ENCODE results near the gene PIGS.

Gene PIGS

DNA sequence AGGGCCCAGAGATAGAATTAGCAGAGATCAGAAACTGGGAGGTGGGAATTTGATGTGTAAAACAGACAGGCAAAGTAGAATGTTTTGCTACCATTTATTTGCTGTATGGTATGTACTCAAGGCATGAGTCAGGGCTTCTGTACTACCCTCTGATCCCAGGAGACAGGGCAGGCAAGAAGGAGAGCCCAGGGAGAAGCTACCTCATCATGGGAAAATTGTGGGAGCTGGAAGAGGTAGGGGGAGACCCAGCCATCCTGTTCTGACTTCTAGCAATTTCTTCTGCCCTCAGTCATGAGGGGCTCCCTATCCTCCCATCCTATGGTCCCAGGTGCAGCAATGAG, 1.7 kb upstream of the PIGS start:
- Histone ChIP-seq H3K4me3 (ENCODE audit: insufficient read depth, low read depth, low read length, poor library complexity, severe bottlenecking) (no peak overlapping the region), H3K36me3 (ENCODE audit: control insufficient read depth, insufficient read depth, low read length) (no peaks in the 10 kb centered on the region), H3K27ac (ENCODE audit: insufficient read depth, low read length, poor library complexity, severe bottlenecking) (no peak overlapping the region), H3K4me1 (ENCODE audit: control insufficient read depth, insufficient read depth, low read length, poor library complexity, severe bottlenecking) (peaks cover 26% of the 10 kb centered on the region), H3K9me3 (ENCODE audit: control insufficient read depth, low read length) (no peaks in the 10 kb centered on the region), H3K27me3 (replicated peaks; ENCODE audit: control insufficient read depth, insufficient read depth, low read length, poor library complexity, severe bottlenecking) (no peaks in the 10 kb centered on the region)
- no peak for DNase-seq

DNA sequence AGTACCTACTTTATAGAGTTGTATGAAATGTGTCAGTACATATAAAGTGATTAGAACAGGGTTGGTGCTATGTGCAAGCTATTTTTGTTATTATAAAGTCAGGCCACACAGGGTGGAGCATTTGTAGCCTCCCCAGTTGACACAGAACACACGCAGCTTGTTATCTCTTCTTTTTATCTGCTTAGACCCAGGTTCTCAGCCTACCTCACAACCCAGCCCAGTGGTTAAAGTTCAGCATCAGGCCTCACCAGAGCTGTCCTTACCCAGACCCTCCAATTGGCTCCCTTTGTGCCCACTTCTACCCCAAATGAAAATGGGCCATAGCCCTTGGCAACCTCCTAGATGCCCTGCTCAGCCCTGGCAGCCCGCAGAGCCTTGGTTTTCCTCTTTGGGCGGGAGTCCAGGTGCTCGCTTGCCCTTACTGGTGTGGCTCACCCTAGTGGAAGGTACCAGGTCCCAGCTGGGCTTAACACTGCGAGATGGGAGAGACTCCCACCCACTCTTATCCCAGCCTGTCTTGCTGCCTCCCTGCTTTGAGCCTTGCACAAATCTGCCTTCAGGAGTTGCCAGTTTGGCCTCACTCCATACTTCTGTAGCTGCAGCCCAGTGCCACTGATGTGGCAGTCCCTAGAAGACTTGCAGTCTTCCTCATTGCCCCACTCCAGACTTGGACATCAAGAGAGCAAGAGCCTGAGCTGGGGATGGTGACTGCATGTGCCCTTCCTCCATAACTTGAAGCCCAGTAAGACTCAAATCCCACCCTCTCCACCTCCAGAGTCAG, 1.1 kb upstream of the PIGS start:
- Histone ChIP-seq H3K27me3 (replicated peaks; ENCODE audit: control insufficient read depth, insufficient read depth, low read length, poor library complexity, severe bottlenecking) (no peaks in the 10 kb centered on the region), H3K4me1 (ENCODE audit: control insufficient read depth, insufficient read depth, low read length, poor library complexity, severe bottlenecking) (peaks cover 26% of the 10 kb centered on the region), H3K9me3 (ENCODE audit: control insufficient read depth, low read length) (no peaks in the 10 kb centered on the region), H3K27ac (ENCODE audit: insufficient read depth, low read length, poor library complexity, severe bottlenecking) (peak overlapping the region; percentile 81), H3K36me3 (ENCODE audit: control insufficient read depth, insufficient read depth, low read length) (no peaks in the 10 kb centered on the region), H3K4me3 (ENCODE audit: insufficient read depth, low read depth, low read length, poor library complexity, severe bottlenecking) (peak overlapping the region; percentile 95)
- DNase-seq = no peak

DNA sequence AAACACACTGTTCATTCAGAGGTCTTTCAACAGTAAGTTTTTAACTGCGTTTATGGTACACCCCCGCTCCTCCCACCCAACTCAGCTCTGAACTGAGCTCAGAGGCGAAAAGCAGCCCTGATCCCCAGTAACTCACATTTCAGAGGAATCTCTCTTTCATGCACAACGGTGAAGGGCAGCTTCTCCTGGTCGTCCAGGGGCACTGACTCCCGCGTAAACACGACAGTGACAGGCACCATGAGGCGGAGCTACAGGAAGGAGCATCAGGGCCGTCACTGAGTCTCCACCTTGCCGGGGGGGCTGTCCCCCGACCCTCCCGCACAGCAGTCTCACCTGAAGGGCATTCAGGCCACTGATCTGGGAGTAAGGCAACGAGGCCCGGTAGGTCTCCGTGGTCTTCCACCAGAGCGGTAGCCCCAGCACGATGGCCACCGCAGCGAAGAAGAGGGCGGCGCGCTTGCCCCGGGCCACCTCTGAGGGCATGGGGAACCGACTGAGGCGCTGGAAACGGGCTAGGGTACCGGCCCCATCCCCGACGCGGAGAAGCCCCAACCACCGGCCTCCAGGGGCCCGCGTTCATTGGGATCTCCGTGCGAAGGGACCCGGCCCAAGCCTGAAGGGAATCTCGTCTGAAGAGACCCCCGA, 486 bp downstream of the PIGS start:
- peaks cover 5% of the 10 kb centered on the region for H3K36me3 ChIP-seq (ENCODE audit: control insufficient read depth, insufficient read depth, low read length)
- peaks cover 25% of the 10 kb centered on the region for H3K4me1 ChIP-seq (ENCODE audit: control insufficient read depth, insufficient read depth, low read length, poor library complexity, severe bottlenecking)
- H3K9me3 ChIP-seq (ENCODE audit: control insufficient read depth, low read length) = no peaks in the 10 kb centered on the region
- peak overlapping the region; percentile 95 for H3K4me3 ChIP-seq (ENCODE audit: insufficient read depth, low read depth, low read length, poor library complexity, severe bottlenecking)
- DNase-seq = peak; percentile 25 to 42 (median 35)
- H3K27ac ChIP-seq (ENCODE audit: insufficient read depth, low read length, poor library complexity, severe bottlenecking) = peak overlapping the region; percentile 81
- H3K27me3 ChIP-seq (replicated peaks; ENCODE audit: control insufficient read depth, insufficient read depth, low read length, poor library complexity, severe bottlenecking) = no peaks in the 10 kb centered on the region

DNA sequence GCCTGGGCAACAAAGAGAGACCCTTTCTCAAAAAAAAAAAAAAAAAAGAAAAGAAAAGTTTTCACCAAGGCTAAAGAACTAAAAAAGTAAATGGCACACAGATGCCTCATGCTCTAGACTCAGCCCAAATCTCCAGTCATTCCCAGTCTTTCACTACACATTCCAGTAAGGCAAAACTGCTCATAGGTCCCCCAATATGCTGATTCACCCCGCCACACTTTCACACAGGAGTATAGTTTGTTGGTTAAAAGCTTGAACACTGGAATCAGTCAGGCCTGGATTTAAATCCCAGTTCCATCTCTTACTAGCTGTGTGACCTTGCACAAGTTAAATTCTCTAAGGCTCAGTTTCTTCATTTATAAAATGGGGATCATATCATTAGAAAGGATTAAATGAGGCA, 1.9 kb downstream of the PIGS start:
- Histone ChIP-seq H3K4me3 (ENCODE audit: insufficient read depth, low read depth, low read length, poor library complexity, severe bottlenecking) (no peak overlapping the region), H3K4me1 (ENCODE audit: control insufficient read depth, insufficient read depth, low read length, poor library complexity, severe bottlenecking) (peaks cover 22% of the 10 kb centered on the region), H3K9me3 (ENCODE audit: control insufficient read depth, low read length) (no peaks in the 10 kb centered on the region), H3K27ac (ENCODE audit: insufficient read depth, low read length, poor library complexity, severe bottlenecking) (no peak overlapping the region), H3K27me3 (replicated peaks; ENCODE audit: control insufficient read depth, insufficient read depth, low read length, poor library complexity, severe bottlenecking) (no peaks in the 10 kb centered on the region), H3K36me3 (ENCODE audit: control insufficient read depth, insufficient read depth, low read length) (peaks cover 5% of the 10 kb centered on the region)
- no peak for DNase-seq

DNA sequence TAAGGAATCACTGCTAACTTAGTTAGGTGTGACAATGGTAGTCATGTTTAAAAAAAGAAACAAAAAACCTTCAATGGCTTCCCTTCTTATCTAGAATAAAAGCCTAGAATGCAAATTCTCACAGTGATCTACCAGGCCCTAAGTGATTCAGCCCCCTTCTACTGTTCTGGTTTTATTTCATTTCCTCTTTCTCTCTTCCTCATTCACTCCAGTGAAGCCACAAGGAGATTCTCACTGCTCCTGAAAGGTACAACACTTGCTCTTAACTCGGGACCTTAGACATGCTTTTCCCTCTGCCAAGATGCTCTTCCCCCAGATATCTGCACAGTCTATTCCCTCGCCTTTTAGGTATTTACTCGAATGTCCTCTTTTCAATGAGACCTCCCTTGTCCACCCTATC, 3.7 kb downstream of the PIGS start:
- no peaks in the 10 kb centered on the region for H3K9me3 ChIP-seq (ENCODE audit: control insufficient read depth, low read length)
- no peak overlapping the region for H3K4me3 ChIP-seq (ENCODE audit: insufficient read depth, low read depth, low read length, poor library complexity, severe bottlenecking)
- H3K27ac ChIP-seq (ENCODE audit: insufficient read depth, low read length, poor library complexity, severe bottlenecking) = no peak overlapping the region
- no peaks in the 10 kb centered on the region for H3K27me3 ChIP-seq (replicated peaks; ENCODE audit: control insufficient read depth, insufficient read depth, low read length, poor library complexity, severe bottlenecking)
- H3K36me3 ChIP-seq (ENCODE audit: control insufficient read depth, insufficient read depth, low read length) = peaks cover 16% of the 10 kb centered on the region
- peaks cover 22% of the 10 kb centered on the region for H3K4me1 ChIP-seq (ENCODE audit: control insufficient read depth, insufficient read depth, low read length, poor library complexity, severe bottlenecking)
- DNase-seq = no peak

DNA sequence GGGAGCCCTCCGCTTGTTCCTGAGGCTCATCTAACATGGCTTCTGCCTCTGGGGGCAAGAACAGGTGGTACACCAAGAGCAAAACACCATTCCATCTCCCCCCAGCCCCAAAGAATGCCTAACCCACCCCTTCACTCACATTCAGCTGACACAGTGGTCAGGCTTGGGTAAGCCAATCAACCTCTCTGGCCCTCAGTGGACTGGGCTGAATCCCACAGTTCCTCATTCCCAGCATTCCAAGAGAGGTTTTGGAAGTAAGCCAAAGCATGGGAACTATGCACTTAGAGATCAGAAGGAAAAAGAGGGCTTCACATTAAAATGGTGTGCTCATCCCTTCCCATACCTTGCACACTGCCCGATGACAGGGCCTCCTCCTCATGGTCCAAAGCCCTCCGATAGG, 7.8 kb downstream of the PIGS start:
- no peak overlapping the region for H3K27ac ChIP-seq (ENCODE audit: insufficient read depth, low read length, poor library complexity, severe bottlenecking)
- peaks cover 4% of the 10 kb centered on the region for H3K4me1 ChIP-seq (ENCODE audit: control insufficient read depth, insufficient read depth, low read length, poor library complexity, severe bottlenecking)
- DNase-seq = no peak
- H3K36me3 ChIP-seq (ENCODE audit: control insufficient read depth, insufficient read depth, low read length) = peaks cover 38% of the 10 kb centered on the region
- H3K4me3 ChIP-seq (ENCODE audit: insufficient read depth, low read depth, low read length, poor library complexity, severe bottlenecking) = no peak overlapping the region
- H3K27me3 ChIP-seq (replicated peaks; ENCODE audit: control insufficient read depth, insufficient read depth, low read length, poor library complexity, severe bottlenecking) = no peaks in the 10 kb centered on the region
- H3K9me3 ChIP-seq (ENCODE audit: control insufficient read depth, low read length) = no peaks in the 10 kb centered on the region

DNA sequence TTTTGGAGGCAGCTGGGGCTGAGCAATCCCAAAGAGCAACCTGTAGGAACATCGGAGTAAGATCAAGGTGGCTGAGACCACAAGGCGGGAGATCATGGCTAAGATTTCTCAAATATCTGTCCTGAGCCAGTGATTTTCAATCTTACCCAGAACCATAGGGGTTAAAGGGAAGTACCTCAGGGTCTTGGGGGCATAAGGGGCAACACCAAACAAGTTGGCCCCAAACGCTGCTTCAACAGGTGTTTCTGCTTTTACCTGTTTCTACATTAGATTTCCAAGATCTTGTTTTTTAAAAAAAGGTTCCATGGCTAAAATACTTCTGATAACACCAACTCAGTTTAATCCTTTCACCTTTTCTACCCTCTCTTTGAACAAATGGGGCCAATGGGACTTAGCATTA, 16.3 kb downstream of the PIGS start:
- no peak for DNase-seq
- peaks cover 51% of the 10 kb centered on the region for H3K36me3 ChIP-seq (ENCODE audit: control insufficient read depth, insufficient read depth, low read length)

DNA sequence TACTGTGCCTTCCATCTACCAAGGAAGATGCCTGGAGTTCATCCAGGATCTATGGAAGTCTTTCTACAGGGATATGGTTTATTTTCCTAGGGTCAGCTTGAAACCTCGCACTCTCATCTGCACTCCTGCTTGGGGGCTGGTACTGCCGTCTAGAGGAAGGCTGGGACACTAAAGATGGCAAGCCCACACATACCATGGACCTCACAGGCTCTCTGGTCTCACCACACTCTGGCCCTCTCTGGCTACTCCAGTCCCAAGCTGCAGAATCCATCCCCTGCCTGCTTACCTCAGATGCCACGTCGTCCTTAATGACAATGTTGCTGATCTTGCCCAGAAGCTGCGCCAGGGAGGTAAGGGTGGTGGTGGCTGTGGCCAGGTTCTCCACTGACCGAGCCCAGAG, 16.8 kb downstream of the PIGS start:
- H3K4me1 ChIP-seq (ENCODE audit: control insufficient read depth, insufficient read depth, low read length, poor library complexity, severe bottlenecking) = peaks cover 23% of the 10 kb centered on the region
- no peaks in the 10 kb centered on the region for H3K27me3 ChIP-seq (replicated peaks; ENCODE audit: control insufficient read depth, insufficient read depth, low read length, poor library complexity, severe bottlenecking)
- H3K9me3 ChIP-seq (ENCODE audit: control insufficient read depth, low read length) = no peaks in the 10 kb centered on the region
- DNase-seq = no peak
- peaks cover 46% of the 10 kb centered on the region for H3K36me3 ChIP-seq (ENCODE audit: control insufficient read depth, insufficient read depth, low read length)
- no peak overlapping the region for H3K4me3 ChIP-seq (ENCODE audit: insufficient read depth, low read depth, low read length, poor library complexity, severe bottlenecking)
- no peak overlapping the region for H3K27ac ChIP-seq (ENCODE audit: insufficient read depth, low read length, poor library complexity, severe bottlenecking)

More for the DNA sequence above, 16.3 kb downstream of the PIGS start:
- Histone ChIP-seq H3K4me1 (ENCODE audit: control insufficient read depth, insufficient read depth, low read length, poor library complexity, severe bottlenecking) (peaks cover 19% of the 10 kb centered on the region), H3K4me3 (ENCODE audit: insufficient read depth, low read depth, low read length, poor library complexity, severe bottlenecking) (no peak overlapping the region), H3K27me3 (replicated peaks; ENCODE audit: control insufficient read depth, insufficient read depth, low read length, poor library complexity, severe bottlenecking) (no peaks in the 10 kb centered on the region), H3K9me3 (ENCODE audit: control insufficient read depth, low read length) (no peaks in the 10 kb centered on the region), H3K27ac (ENCODE audit: insufficient read depth, low read length, poor library complexity, severe bottlenecking) (no peak overlapping the region)

DNA sequence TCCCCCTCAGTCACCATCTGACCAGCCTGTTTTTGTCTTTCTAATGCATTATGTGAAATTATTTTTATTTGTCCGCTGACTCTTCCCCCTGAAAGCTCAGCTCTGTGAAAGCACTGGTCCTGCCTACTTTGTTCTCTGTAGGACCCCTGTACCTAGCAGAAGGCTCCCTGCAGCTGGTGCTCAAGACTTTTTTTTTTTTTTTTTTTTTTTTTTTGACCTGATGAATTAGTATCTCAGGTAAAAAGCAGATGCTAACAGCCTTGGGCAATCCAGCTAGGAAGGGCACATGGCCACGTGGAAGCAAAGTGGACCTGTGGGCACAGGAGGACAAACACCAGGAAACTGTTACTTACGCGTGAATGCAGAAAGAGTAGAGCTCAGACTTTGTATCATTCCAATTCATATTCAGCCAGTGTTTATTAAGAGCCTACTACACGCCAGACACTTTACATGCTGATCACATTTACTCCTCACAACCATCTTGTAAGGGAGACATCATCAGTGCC, 18.3 kb downstream of the PIGS start:
- Histone ChIP-seq H3K27me3 (replicated peaks; ENCODE audit: control insufficient read depth, insufficient read depth, low read length, poor library complexity, severe bottlenecking) (no peaks in the 10 kb centered on the region), H3K36me3 (ENCODE audit: control insufficient read depth, insufficient read depth, low read length) (peaks cover 42% of the 10 kb centered on the region), H3K4me3 (ENCODE audit: insufficient read depth, low read depth, low read length, poor library complexity, severe bottlenecking) (peak overlapping the region; percentile 77), H3K27ac (ENCODE audit: insufficient read depth, low read length, poor library complexity, severe bottlenecking) (peak overlapping the region; percentile 35), H3K9me3 (ENCODE audit: control insufficient read depth, low read length) (no peaks in the 10 kb centered on the region), H3K4me1 (ENCODE audit: control insufficient read depth, insufficient read depth, low read length, poor library complexity, severe bottlenecking) (peaks cover 39% of the 10 kb centered on the region)
- DNase-seq = no peak

Data from effector memory CD4-positive, alpha-beta T cell (primary cell).